Measurements from ENCODE around the gene SH3GL1.

DNA sequence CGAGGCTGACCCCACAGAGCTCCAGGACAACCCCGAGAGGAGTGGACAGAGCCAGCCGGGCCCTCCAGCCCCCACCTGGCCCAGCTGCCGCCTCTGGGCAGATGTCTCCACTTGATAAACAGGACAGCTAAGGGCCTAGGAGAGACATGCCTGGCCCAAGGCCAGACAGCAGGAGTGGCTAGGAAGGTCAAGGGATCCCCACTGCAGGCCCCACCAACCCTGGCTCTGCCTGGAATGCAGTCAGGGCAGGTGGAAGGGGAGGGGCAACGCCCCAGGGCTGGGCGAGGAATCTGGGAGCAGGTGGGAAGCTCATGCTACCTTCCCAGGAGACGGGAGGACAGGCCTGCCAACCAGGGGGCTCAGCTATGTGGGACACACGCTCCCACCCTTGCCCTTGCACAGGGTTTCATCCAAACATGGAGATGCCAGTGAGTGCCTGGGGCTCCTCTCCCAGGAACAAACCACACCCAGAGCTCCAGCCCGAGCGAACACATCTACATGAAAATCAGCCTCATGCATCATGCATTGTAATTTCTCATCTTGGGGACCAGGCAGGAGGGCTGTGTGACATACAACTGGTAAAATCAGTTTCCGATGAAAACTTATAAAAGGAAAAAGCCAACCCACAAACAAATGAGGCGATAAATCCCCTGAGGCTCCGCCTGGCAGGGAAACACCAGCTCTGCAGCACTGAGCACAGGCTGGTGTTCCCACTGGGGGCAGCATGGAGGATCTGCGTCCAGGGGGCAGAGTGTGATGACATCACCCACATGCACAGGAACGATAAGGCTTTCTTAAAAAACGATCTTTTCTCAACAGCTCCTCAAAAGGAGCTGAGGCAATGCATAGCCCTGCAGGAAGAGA is 25.0 kb downstream of the SH3GL1 start:
- TF ChIP-seq POLR2AphosphoS5 (IDR thresholded peaks at IDR 0.05; ENCODE audit: insufficient read depth in 1 of 2, low read depth in 1 of 2) (no peak), POLR2A (IDR thresholded peaks at IDR 0.05) (no peak)
- TF ChIP-seq, protein P1, sequence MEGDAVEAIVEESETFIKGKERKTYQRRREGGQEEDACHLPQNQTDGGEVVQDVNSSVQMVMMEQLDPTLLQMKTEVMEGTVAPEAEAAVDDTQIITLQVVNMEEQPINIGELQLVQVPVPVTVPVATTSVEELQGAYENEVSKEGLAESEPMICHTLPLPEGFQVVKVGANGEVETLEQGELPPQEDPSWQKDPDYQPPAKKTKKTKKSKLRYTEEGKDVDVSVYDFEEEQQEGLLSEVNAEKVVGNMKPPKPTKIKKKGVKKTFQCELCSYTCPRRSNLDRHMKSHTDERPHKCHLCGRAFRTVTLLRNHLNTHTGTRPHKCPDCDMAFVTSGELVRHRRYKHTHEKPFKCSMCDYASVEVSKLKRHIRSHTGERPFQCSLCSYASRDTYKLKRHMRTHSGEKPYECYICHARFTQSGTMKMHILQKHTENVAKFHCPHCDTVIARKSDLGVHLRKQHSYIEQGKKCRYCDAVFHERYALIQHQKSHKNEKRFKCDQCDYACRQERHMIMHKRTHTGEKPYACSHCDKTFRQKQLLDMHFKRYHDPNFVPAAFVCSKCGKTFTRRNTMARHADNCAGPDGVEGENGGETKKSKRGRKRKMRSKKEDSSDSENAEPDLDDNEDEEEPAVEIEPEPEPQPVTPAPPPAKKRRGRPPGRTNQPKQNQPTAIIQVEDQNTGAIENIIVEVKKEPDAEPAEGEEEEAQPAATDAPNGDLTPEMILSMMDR (IDR thresholded peaks at IDR 0.05): no peak
